B cell (primary cell): ENCODE results near the gene CSNK1G1. TPM values are rescaled to one million over a fixed set of nuclear protein-coding genes. Genes with fewer than 3 reads are reported as not detected.

Experiments
- ATAC-seq: fragments of 200-7000 bp; cut with Tn5 transposase; one replicate; pipeline ENCODE4 v1.10.0; 2021; ENCODE audit warnings: low read depth, mild to moderate bottlenecking, moderate number of reproducible peaks, moderate library complexity
- CTCF ChIA-PET: fragments of 350-600 bp; sonication (Branson Sonifier 250); formaldehyde crosslinking; loops from one replicate; lab custom pipeline; 2021; ENCODE audit warnings: antibody characterized with exemption, inconsistent platforms; lab: Charles Lee
- POLR2A ChIA-PET: fragments of 350-600 bp; sonication (Branson Sonifier 250); formaldehyde crosslinking; loops from one replicate; lab custom pipeline; 2021; ENCODE audit warnings: antibody characterized with exemption; lab: Charles Lee
- DNase-seq: peaks from one replicate; pipeline ENCODE4 v3.0.0; 2013
- H2AFZ ChIP-seq: 2 replicates; pipeline ENCODE4 v1.6.1; 2012; ENCODE audit warnings: mild to moderate bottlenecking, low read depth, low read length; ENCODE audit not compliant: insufficient read depth, poor library complexity, severe bottlenecking
- H3K27ac ChIP-seq, 2 donors: 1 replicate in 1 of 2; 2 replicates in 1 of 2; pipeline ENCODE4 v1.5.1; 2012 to 2013; ENCODE audit warnings: low read length in 2 of 2, mild to moderate bottlenecking in 2 of 2, moderate library complexity in 1 of 2
- H3K27me3 ChIP-seq, 4 experiments: fragments of 200-600 bp in 1 of 4; sonication (generic) in 1 of 4; replicated peaks in 1 of 4; 1 replicate in 2 of 4; 2 replicates in 2 of 4; pipeline versions ENCODE4 v1.6.1 to v1.7.0; 2013 to 2016; ENCODE audit warnings: low read length in 3 of 4, mild to moderate bottlenecking in 2 of 4, mixed read lengths in 1 of 4, moderate library complexity in 1 of 4; ENCODE audit not compliant: insufficient read depth in 4 of 4, control insufficient read depth in 3 of 4; ENCODE audit errors: control extremely low read depth in 1 of 4
- H3K36me3 ChIP-seq, 2 experiments: replicated peaks in 1 of 2; 1 replicate in 1 of 2; 2 replicates in 1 of 2; pipeline versions ENCODE4 v1.6.1 to v1.7.1; 2013; ENCODE audit warnings: low read length in 1 of 2; ENCODE audit not compliant: insufficient read depth in 2 of 2, control insufficient read depth in 1 of 2; ENCODE audit errors: control extremely low read depth in 1 of 2, extremely low read depth in 1 of 2
- H3K4me1 ChIP-seq, 2 donors: fragments of 200-600 bp in 1 of 2; sonication (generic) in 1 of 2; 1 replicate in 1 of 2; 2 replicates in 1 of 2; pipeline versions ENCODE4 v1.5.1 to v1.6.1; 2013 to 2017; ENCODE audit warnings: low read length in 2 of 2; ENCODE audit not compliant: control insufficient read depth in 2 of 2, insufficient read depth in 2 of 2
- H3K4me2 ChIP-seq: replicated peaks from 2 replicates; pipeline ENCODE3; 2012; ENCODE audit warnings: mild to moderate bottlenecking, low read depth, low read length; ENCODE audit not compliant: poor library complexity, severe bottlenecking
- H3K4me3 ChIP-seq, 5 experiments: fragments of 200-600 bp in 1 of 5; sonication (generic) in 1 of 5; 1 replicate in 3 of 5; 2 replicates in 2 of 5; pipeline versions ENCODE4 v1.5.1 to v1.7.0; 2011 to 2016; ENCODE audit warnings: low read length in 4 of 5, mild to moderate bottlenecking in 4 of 5, low read depth in 2 of 5, control low read depth in 1 of 5, moderate library complexity in 1 of 5; ENCODE audit not compliant: insufficient read depth in 1 of 5; ENCODE audit errors: control extremely low read depth in 1 of 5, extremely low read depth in 1 of 5
- H3K79me2 ChIP-seq: fragments of 200-600 bp; sonication (generic); one replicate; pipeline ENCODE4 v1.6.0; 2016; ENCODE audit warnings: low read length; ENCODE audit not compliant: control insufficient read depth, insufficient read depth
- H3K9ac ChIP-seq: fragments of 200-600 bp; sonication (generic); 2 replicates; pipeline ENCODE4 v1.6.1; 2017; ENCODE audit warnings: mild to moderate bottlenecking, low read length, moderate library complexity
- H3K9me3 ChIP-seq, 3 donors: one replicate each; pipeline versions ENCODE4 v1.6.1 to v1.7.1; 2013; ENCODE audit warnings: low read length in 2 of 3; ENCODE audit not compliant: control insufficient read depth in 2 of 3, insufficient read depth in 1 of 3; ENCODE audit errors: control extremely low read depth in 1 of 3
- H4K20me1 ChIP-seq: 2 replicates; pipeline ENCODE4 v1.6.0; 2012; ENCODE audit warnings: mild to moderate bottlenecking, low read length; ENCODE audit not compliant: insufficient read depth, control insufficient read depth, poor library complexity, severe bottlenecking
- H3K27ac Mint-ChIP-seq: one replicate; pipeline ENCODE4 v1.8.0; 2021; ENCODE audit warnings: mixed read lengths
- H3K27me3 Mint-ChIP-seq: one replicate; pipeline ENCODE4 v1.8.0; 2021; ENCODE audit warnings: mixed read lengths
- H3K4me1 Mint-ChIP-seq: one replicate; pipeline ENCODE4 v1.8.0; 2021; ENCODE audit warnings: mixed read lengths
- H3K4me3 Mint-ChIP-seq: one replicate; pipeline ENCODE4 v1.8.0; 2021; ENCODE audit warnings: mixed read lengths
- H3K9me3 Mint-ChIP-seq: one replicate; pipeline ENCODE4 v1.8.0; 2022; ENCODE audit warnings: mixed read lengths; ENCODE audit not compliant: insufficient read depth
- EZH2 ChIP-seq: IDR thresholded peaks from 2 replicates; pipeline ENCODE4 v1.6.1; 2012; ENCODE audit warnings: borderline replicate concordance, low read depth, mild to moderate bottlenecking, moderate library complexity, low read length; ENCODE audit not compliant: insufficient read depth, poor library complexity, severe bottlenecking
- WGBS: methylation state at CpG from one replicate; pipeline ENCODE4 v1.1.5; 2013; ENCODE audit warnings: missing lambda C conversion rate; ENCODE audit not compliant: insufficient coverage; 5-methylcytosine and 5-hydroxymethylcytosine counted together
- intact Hi-C: fragments of 100-400 bp; cut with micrococcal nuclease; formaldehyde crosslinking; loops from one replicate; pipeline ENCODE4 v1.10.0; 2022
- polyA plus RNA-seq: library from polyadenylated mRNA; depleted of rRNA; stranded (reverse); fragments of >200 nt; gene quantifications from 2 replicates; pipeline ENCODE4 v1.2.3, GENCODE V29; 2012
- total RNA-seq, 2 donors: library from RNA; stranded (reverse); fragments of 120-200 nt in 1 of 2; gene quantifications; 1 replicate in 1 of 2; 2 replicates in 1 of 2; pipeline versions ENCODE4 v1.2.3 to v1.2.4, GENCODE V29; 2013 to 2022
- TF ChIP-seq, protein P1 (sequence below): fragments of 200-600 bp; IDR thresholded peaks from one replicate; pipeline ENCODE4 v1.8.0; 2022; ENCODE audit warnings: antibody characterized with exemption, mild to moderate bottlenecking

CSNK1G1 gene
- total and polyA plus RNA-seq, 2 donors (not counting 1 experiment from before 2014, with no cell fraction given) = 5.2 to 40.3 TPM

DNA sequence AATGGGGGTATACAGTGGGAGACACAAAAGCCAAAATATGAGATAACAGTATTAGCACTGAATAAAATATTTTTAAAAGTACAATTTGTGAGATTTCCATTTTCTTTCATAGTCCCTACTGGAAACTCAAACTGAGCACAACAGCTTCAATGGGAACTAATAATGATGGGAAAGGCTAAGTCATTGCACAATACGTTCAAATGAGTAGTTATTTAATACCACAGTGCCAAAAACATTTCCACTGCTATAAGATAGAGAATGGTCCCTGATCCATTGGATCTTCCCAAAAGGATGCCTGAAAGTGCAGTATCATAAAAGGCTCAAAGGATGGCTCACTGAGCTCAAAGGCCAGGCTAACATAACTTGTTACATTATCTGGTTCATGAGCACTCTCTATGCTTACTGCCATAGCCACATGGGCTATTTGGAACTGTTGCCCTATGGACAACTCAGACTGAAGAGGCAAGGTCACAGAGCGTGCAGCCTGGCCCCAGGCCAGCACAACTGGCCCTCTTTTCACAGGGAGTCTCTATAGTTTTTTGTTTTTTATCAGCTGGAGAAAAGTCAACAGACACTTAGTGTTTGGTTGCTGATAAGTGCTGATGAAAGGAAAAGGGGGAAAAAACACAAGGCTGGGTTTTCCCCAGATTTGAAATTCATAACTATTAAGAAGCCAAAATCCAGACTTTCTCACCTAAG is 139.1 kb downstream of the CSNK1G1 start:
- DNase-seq = no peak
- WGBS = no CpG with 5 or more reads among the region's 2 CpGs
- intact Hi-C loops = no loop called here
- Mint-ChIP-seq H3K27ac (no peak overlapping the region), H3K4me1 (no peaks in the 10 kb centered on the region), H3K9me3 (no peaks in the 10 kb centered on the region), H3K27me3 (no peaks in the 10 kb centered on the region), H3K4me3 (no peak overlapping the region)
- no peak overlapping the region for H2AFZ ChIP-seq
- no peaks in the 10 kb centered on the region for H3K79me2 ChIP-seq
- H3K27ac ChIP-seq = no peak overlapping the region
- CTCF ChIA-PET = no interaction called here
- H3K27me3 ChIP-seq = no peaks in the 10 kb centered on the region
- peaks cover 0 to 12% of the 10 kb centered on the region in 2 experiments for H3K36me3 ChIP-seq
- no peak overlapping the region for H3K9ac ChIP-seq
- H4K20me1 ChIP-seq = no peaks in the 10 kb centered on the region
- no peaks in the 10 kb centered on the region for H3K4me1 ChIP-seq
- POLR2A ChIA-PET = no interaction called here
- H3K9me3 ChIP-seq = no peaks in the 10 kb centered on the region
- ATAC-seq = no peak
- no peak overlapping the region for H3K4me3 ChIP-seq
- no peak for TF ChIP-seq EZH2
- TF ChIP-seq, protein P1, sequence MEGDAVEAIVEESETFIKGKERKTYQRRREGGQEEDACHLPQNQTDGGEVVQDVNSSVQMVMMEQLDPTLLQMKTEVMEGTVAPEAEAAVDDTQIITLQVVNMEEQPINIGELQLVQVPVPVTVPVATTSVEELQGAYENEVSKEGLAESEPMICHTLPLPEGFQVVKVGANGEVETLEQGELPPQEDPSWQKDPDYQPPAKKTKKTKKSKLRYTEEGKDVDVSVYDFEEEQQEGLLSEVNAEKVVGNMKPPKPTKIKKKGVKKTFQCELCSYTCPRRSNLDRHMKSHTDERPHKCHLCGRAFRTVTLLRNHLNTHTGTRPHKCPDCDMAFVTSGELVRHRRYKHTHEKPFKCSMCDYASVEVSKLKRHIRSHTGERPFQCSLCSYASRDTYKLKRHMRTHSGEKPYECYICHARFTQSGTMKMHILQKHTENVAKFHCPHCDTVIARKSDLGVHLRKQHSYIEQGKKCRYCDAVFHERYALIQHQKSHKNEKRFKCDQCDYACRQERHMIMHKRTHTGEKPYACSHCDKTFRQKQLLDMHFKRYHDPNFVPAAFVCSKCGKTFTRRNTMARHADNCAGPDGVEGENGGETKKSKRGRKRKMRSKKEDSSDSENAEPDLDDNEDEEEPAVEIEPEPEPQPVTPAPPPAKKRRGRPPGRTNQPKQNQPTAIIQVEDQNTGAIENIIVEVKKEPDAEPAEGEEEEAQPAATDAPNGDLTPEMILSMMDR = no peak
- no peak overlapping the region for H3K4me2 ChIP-seq

DNA sequence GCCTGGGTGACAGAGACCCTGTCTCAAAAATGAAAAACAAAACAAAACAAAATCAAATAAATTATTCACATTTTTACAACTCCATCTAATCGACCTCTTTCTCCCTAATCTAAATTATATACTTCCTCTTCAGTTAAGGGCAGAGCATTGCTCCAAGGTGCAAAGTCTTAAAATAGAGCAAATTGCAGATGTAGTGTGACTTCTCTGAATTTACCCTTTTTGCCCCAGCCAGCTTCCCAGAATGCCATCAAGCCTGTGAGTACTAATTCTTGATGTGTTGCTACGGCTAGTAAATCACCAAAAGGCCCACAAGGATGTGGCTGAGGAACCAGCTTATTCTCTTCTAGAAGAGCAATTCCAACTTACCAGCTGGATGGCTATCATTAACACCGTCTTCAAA is 139.8 kb downstream of the CSNK1G1 start:
- Mint-ChIP-seq H3K27ac (no peak overlapping the region), H3K27me3 (no peaks in the 10 kb centered on the region), H3K4me3 (no peak overlapping the region), H3K9me3 (no peaks in the 10 kb centered on the region), H3K4me1 (no peaks in the 10 kb centered on the region)
- no peaks in the 10 kb centered on the region for H3K9me3 ChIP-seq
- WGBS = 83% methylated on average over 2 of the region's 3 CpGs
- TF ChIP-seq, protein P1 = no peak
- no peak for TF ChIP-seq EZH2
- no peaks in the 10 kb centered on the region for H4K20me1 ChIP-seq
- no peaks in the 10 kb centered on the region for H3K79me2 ChIP-seq
- no peak overlapping the region for H3K27ac ChIP-seq
- intact Hi-C loops = no loop called here
- POLR2A ChIA-PET = no interaction called here
- CTCF ChIA-PET = interaction anchor here (1.4 kb wide), 1 partner anchor 435 kb away, joined by 4 read pairs; no protein-coding TSS in a partner anchor
- H3K27me3 ChIP-seq = no peaks in the 10 kb centered on the region
- H3K4me2 ChIP-seq = no peak overlapping the region
- H3K4me1 ChIP-seq = no peaks in the 10 kb centered on the region
- no peak for DNase-seq
- no peak overlapping the region for H3K9ac ChIP-seq
- no peak overlapping the region for H3K4me3 ChIP-seq
- H2AFZ ChIP-seq = no peak overlapping the region
- no peak for ATAC-seq
- peaks cover 0 to 12% of the 10 kb centered on the region in 2 experiments for H3K36me3 ChIP-seq
